ENCODE results near the gene PINK1.

The PINK1 gene

DNA sequence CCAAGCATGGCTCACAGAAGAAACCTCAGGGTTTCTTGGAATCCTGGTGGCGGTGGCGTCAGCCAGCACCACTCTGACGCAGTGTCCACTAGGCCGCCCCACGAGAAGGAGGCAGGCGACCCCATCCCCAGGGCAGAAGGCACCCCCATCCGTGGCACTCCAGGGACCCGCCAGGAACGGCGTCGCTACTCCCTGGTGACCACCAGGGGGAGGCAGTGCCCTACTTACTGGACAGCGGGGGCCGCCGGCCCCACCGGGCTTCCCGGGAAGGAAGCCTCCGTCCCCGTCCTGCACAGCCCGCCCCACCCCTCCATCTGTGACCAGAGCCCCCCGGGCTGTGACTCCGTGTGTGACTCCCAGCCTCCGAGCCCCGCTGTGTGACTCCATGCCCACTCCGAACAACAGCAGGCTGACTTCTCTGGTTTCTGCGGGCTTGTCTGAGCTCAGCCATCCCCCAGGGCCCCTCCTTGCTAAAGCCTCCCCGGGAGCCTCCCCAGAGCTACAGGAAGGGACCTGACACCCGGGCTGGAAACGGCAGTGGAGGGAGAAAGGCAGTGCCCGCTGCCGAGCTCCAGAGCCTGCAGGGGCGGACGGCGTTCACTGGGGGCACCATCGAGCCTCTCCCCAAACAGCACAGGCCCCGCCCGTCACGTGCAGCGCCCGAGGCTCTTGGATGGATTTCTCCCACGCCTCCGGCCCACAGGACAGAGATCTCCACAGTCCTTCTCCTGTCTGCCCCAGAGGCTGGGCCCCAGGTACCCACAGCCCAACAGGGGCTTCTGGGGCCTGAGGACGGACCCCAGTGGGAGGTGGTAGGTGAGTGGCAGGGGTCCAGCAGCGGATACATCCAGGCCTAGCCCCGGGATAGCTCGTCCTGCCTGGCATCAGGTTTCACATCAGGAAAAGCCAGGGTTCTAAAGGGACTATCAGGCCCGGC, 63.4 kb downstream of the PINK1 start (continued):
- no peak for TF ChIP-seq ZNF354C (tag by site-specific recombination; IDR thresholded peaks at IDR 0.05; ENCODE audit: borderline replicate concordance, low read depth)
- TF ChIP-seq, protein P1, sequence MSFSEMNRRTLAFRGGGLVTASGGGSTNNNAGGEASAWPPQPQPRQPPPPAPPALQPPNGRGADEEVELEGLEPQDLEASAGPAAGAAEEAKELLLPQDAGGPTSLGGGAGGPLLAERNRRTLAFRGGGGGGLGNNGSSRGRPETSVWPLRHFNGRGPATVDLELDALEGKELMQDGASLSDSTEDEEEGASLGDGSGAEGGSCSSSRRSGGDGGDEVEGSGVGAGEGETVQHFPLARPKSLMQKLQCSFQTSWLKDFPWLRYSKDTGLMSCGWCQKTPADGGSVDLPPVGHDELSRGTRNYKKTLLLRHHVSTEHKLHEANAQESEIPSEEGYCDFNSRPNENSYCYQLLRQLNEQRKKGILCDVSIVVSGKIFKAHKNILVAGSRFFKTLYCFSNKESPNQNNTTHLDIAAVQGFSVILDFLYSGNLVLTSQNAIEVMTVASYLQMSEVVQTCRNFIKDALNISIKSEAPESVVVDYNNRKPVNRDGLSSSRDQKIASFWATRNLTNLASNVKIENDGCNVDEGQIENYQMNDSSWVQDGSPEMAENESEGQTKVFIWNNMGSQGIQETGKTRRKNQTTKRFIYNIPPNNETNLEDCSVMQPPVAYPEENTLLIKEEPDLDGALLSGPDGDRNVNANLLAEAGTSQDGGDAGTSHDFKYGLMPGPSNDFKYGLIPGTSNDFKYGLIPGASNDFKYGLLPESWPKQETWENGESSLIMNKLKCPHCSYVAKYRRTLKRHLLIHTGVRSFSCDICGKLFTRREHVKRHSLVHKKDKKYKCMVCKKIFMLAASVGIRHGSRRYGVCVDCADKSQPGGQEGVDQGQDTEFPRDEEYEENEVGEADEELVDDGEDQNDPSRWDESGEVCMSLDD (tag by site-specific recombination; IDR thresholded peaks at IDR 0.05), result peak; percentile 95
- TF ChIP-seq ZFP37 (tag by site-specific recombination; IDR thresholded peaks at IDR 0.05), result peak; percentile 85; the same call in 1 of the 2 replicates
- no peak for TF ChIP-seq ZNF837 (tag by site-specific recombination; IDR thresholded peaks at IDR 0.05)
- TF ChIP-seq, protein P2, sequence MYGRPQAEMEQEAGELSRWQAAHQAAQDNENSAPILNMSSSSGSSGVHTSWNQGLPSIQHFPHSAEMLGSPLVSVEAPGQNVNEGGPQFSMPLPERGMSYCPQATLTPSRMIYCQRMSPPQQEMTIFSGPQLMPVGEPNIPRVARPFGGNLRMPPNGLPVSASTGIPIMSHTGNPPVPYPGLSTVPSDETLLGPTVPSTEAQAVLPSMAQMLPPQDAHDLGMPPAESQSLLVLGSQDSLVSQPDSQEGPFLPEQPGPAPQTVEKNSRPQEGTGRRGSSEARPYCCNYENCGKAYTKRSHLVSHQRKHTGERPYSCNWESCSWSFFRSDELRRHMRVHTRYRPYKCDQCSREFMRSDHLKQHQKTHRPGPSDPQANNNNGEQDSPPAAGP (tag by site-specific recombination; IDR thresholded peaks at IDR 0.05), result peak; percentile 84
- TF ChIP-seq, protein P3, sequence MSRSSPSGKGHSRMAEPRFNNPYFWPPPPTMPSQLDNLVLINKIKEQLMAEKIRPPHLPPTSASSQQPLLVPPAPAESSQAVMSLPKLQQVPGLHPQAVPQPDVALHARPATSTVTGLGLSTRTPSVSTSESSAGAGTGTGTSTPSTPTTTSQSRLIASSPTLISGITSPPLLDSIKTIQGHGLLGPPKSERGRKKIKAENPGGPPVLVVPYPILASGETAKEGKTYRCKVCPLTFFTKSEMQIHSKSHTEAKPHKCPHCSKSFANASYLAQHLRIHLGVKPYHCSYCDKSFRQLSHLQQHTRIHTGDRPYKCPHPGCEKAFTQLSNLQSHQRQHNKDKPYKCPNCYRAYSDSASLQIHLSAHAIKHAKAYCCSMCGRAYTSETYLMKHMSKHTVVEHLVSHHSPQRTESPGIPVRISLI (tag by site-specific recombination; IDR thresholded peaks at IDR 0.05), result no peak
- peak; percentile 72 for TF ChIP-seq ZXDB (tag by site-specific recombination; IDR thresholded peaks at IDR 0.05)
- TF ChIP-seq ZEB2 (tag by site-specific recombination; IDR thresholded peaks at IDR 0.05), result peak; percentile 69; the same call in 1 of the 2 replicates
- TF ChIP-seq ZBTB21 (tag by site-specific recombination; IDR thresholded peaks at IDR 0.05), result no peak
- no peak for TF ChIP-seq ZNF626 (tag by site-specific recombination; IDR thresholded peaks at IDR 0.05)
- TF ChIP-seq KLF1 (tag by site-specific recombination; IDR thresholded peaks at IDR 0.05), result peak; percentile 95
- peak; percentile 91 for TF ChIP-seq ZFHX2 (tag by site-specific recombination; conservative IDR thresholded peaks at IDR 0.05)
- no peak for TF ChIP-seq ZNF211 (tag by site-specific recombination; IDR thresholded peaks at IDR 0.05; ENCODE audit: low read depth)
- TF ChIP-seq HOXD13 (CRISPR knock-in tag; IDR thresholded peaks at IDR 0.05; ENCODE audit: borderline replicate concordance), result no peak
- TF ChIP-seq, protein P4, sequence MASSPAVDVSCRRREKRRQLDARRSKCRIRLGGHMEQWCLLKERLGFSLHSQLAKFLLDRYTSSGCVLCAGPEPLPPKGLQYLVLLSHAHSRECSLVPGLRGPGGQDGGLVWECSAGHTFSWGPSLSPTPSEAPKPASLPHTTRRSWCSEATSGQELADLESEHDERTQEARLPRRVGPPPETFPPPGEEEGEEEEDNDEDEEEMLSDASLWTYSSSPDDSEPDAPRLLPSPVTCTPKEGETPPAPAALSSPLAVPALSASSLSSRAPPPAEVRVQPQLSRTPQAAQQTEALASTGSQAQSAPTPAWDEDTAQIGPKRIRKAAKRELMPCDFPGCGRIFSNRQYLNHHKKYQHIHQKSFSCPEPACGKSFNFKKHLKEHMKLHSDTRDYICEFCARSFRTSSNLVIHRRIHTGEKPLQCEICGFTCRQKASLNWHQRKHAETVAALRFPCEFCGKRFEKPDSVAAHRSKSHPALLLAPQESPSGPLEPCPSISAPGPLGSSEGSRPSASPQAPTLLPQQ (tag by site-specific recombination; IDR thresholded peaks at IDR 0.05), result peak; percentile 98
- TF ChIP-seq GLIS1 (tag by site-specific recombination; IDR thresholded peaks at IDR 0.05), result peak; percentile 96
- peak; percentile 99 for TF ChIP-seq GLIS2 (tag by site-specific recombination; IDR thresholded peaks at IDR 0.05)
- TF ChIP-seq ZNF596 (tag by site-specific recombination; IDR thresholded peaks at IDR 0.05), result no peak
- TF ChIP-seq ZBTB7A (tag by site-specific recombination; IDR thresholded peaks at IDR 0.05; ENCODE audit: low read depth), result peak; percentile 86; the same call in 1 of the 2 replicates
- TF ChIP-seq ZNF76 (tag by site-specific recombination; IDR thresholded peaks at IDR 0.05; ENCODE audit: borderline replicate concordance, low read depth), result no peak; the same call in 1 of the 2 replicates
- TF ChIP-seq, protein P5, sequence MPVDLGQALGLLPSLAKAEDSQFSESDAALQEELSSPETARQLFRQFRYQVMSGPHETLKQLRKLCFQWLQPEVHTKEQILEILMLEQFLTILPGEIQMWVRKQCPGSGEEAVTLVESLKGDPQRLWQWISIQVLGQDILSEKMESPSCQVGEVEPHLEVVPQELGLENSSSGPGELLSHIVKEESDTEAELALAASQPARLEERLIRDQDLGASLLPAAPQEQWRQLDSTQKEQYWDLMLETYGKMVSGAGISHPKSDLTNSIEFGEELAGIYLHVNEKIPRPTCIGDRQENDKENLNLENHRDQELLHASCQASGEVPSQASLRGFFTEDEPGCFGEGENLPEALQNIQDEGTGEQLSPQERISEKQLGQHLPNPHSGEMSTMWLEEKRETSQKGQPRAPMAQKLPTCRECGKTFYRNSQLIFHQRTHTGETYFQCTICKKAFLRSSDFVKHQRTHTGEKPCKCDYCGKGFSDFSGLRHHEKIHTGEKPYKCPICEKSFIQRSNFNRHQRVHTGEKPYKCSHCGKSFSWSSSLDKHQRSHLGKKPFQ (tag by site-specific recombination; IDR thresholded peaks at IDR 0.05), result no peak
- TF ChIP-seq, protein P6, sequence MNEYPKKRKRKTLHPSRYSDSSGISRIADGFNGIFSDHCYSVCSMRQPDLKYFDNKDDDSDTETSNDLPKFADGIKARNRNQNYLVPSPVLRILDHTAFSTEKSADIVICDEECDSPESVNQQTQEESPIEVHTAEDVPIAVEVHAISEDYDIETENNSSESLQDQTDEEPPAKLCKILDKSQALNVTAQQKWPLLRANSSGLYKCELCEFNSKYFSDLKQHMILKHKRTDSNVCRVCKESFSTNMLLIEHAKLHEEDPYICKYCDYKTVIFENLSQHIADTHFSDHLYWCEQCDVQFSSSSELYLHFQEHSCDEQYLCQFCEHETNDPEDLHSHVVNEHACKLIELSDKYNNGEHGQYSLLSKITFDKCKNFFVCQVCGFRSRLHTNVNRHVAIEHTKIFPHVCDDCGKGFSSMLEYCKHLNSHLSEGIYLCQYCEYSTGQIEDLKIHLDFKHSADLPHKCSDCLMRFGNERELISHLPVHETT (tag by site-specific recombination; IDR thresholded peaks at IDR 0.05), result peak; percentile 56; the same call in 1 of the 2 replicates
- TF ChIP-seq ZNF366 (tag by site-specific recombination; conservative IDR thresholded peaks at IDR 0.05), result peak; percentile 40; the same call in 1 of the 2 replicates
- peak; percentile 31; the same call in 1 of the 2 replicates for TF ChIP-seq ZNF843 (tag by site-specific recombination; IDR thresholded peaks at IDR 0.05)
- TF ChIP-seq, protein P7, sequence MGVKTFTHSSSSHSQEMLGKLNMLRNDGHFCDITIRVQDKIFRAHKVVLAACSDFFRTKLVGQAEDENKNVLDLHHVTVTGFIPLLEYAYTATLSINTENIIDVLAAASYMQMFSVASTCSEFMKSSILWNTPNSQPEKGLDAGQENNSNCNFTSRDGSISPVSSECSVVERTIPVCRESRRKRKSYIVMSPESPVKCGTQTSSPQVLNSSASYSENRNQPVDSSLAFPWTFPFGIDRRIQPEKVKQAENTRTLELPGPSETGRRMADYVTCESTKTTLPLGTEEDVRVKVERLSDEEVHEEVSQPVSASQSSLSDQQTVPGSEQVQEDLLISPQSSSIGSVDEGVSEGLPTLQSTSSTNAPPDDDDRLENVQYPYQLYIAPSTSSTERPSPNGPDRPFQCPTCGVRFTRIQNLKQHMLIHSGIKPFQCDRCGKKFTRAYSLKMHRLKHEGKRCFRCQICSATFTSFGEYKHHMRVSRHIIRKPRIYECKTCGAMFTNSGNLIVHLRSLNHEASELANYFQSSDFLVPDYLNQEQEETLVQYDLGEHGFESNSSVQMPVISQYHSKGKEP (tag by site-specific recombination; IDR thresholded peaks at IDR 0.05), result no peak
- peak; percentile 73; the same call in 1 of the 2 replicates for TF ChIP-seq GLI4 (tag by site-specific recombination; IDR thresholded peaks at IDR 0.05)
- TF ChIP-seq ZNF146 (tag by site-specific recombination; IDR thresholded peaks at IDR 0.05), result no peak

Data from HEK293 (cell line).